ENCODE measurements around the gene NEDD8. TPM values are rescaled to one million over a fixed set of nuclear protein-coding genes. Genes with fewer than 3 reads are reported as not detected.
"Not testable (repeated sequence)": the region's sequence is repeated elsewhere in the genome, so short reads cannot be mapped to it uniquely, and the experiment has no call there.

Gene NEDD8
- total and polyA plus RNA-seq, 4 experiments from 2014 or later: 116 to 425 (median 239) TPM

- Mint-ChIP-seq H3K9me3 (no peaks in the 10 kb centered on the region), H3K36me3 (peaks cover 5 to 31% of the 10 kb centered on the region in 2 donors), H3K4me3 (no peak overlapping the region), H3K27me3 (no peaks in the 10 kb centered on the region), H3K4me1 (peaks cover 29 to 65% (median 38%) of the 10 kb centered on the region in 4 donors), H3K27ac (peak overlapping the region in 3 of 7 donors; percentile 19 to 60 (median 57))
- H3K27me3 ChIP-seq (ENCODE audit: insufficient read depth, low read length): no peaks in the 10 kb centered on the region
- peaks cover 8% of the 10 kb centered on the region for H3K36me3 ChIP-seq (ENCODE audit: insufficient read depth, low read length)
- no peaks in the 10 kb centered on the region for H3K9me3 ChIP-seq (ENCODE audit: control insufficient read depth in 1 of 2, low read length in 2 of 2)
- peaks cover 36% of the 10 kb centered on the region for H3K4me1 ChIP-seq (ENCODE audit: insufficient read depth, low read length)
- DNase-seq: no peak
- intact Hi-C loops (cut with micrococcal nuclease): no loop called here
- no peak overlapping the region for H3K4me3 ChIP-seq (ENCODE audit: low read length in 2 of 2)
- CTCF ChIA-PET (ENCODE audit: partially characterized antibody): interaction anchor here (0.9 to 2.7 kb wide), 7 partner anchors 9 to 104 kb away, joined by 3 to 16 read pairs (median 9); partner anchors contain the start of genes CIDEB, MDP1 and TINF2
- no peak overlapping the region for H3K27ac ChIP-seq (ENCODE audit: low read depth, low read length)
- POLR2A ChIA-PET (ENCODE audit: partially characterized antibody): interaction anchor here (0.6 to 2.4 kb wide), 2 partner anchors 10 to 15 kb away, joined by 3 to 6 read pairs; partner anchors contain the start of gene CHMP4A
Observed at GRCh38 chr14:24228902-24229301, 3.3 kb downstream of the NEDD8 start.

- Histone ChIP-seq H3K4me3 (ENCODE audit: low read length in 2 of 2) (no peak overlapping the region), H3K4me1 (ENCODE audit: insufficient read depth, low read length) (peaks cover 19% of the 10 kb centered on the region), H3K36me3 (ENCODE audit: insufficient read depth, low read length) (peaks cover 8% of the 10 kb centered on the region), H3K27me3 (ENCODE audit: insufficient read depth, low read length) (no peaks in the 10 kb centered on the region), H3K27ac (ENCODE audit: low read depth, low read length) (no peak overlapping the region), H3K9me3 (ENCODE audit: control insufficient read depth in 1 of 2, low read length in 2 of 2) (no peaks in the 10 kb centered on the region)
- Mint-ChIP-seq H3K36me3 (peaks cover 5 to 17% of the 10 kb centered on the region in 2 donors), H3K4me3 (peak overlapping the region in 1 of 8 donors; percentile 1), H3K27ac (peak overlapping the region in 2 of 7 donors; percentile 6 to 20), H3K4me1 (peaks cover 16 to 44% (median 21%) of the 10 kb centered on the region in 4 donors), H3K9me3 (no peaks in the 10 kb centered on the region), H3K27me3 (no peaks in the 10 kb centered on the region)
- CTCF ChIA-PET (ENCODE audit: partially characterized antibody): interaction anchor here (1.4 to 2.7 kb wide), 4 partner anchors 16 to 107 kb away, joined by 3 to 16 read pairs (median 9); partner anchors contain the start of genes CIDEB, IRF9 and TINF2
- POLR2A ChIA-PET (ENCODE audit: partially characterized antibody): interaction anchor here (1.5 kb wide), 1 partner anchor 11 kb away, joined by 6 read pairs; the partner anchor contains the start of gene MDP1
- intact Hi-C loops (cut with micrococcal nuclease): no loop called here
- no peak for DNase-seq
Observed at GRCh38 chr14:24226473-24226872, 5.7 kb downstream of the NEDD8 start.

GRCh38 chr14:24224618-24225071 is 7.5 kb downstream of the NEDD8 start:
- no peak overlapping the region for H3K4me3 ChIP-seq (ENCODE audit: low read length in 2 of 2)
- Mint-ChIP-seq H3K4me1 (peaks cover 13 to 37% (median 16%) of the 10 kb centered on the region in 4 donors), H3K9me3 (no peaks in the 10 kb centered on the region), H3K27me3 (no peaks in the 10 kb centered on the region), H3K4me3 (no peak overlapping the region), H3K36me3 (peaks cover 5 to 16% of the 10 kb centered on the region in 2 donors), H3K27ac (peak overlapping the region in 4 of 7 donors; percentile 5 to 32 (median 22))
- H3K4me1 ChIP-seq (ENCODE audit: insufficient read depth, low read length): peaks cover 10% of the 10 kb centered on the region
- CTCF ChIA-PET (ENCODE audit: partially characterized antibody): interaction anchor here (2.2 kb wide), 1 partner anchor 9 kb away, joined by 10 read pairs; the partner anchor contains the start of gene MDP1
- H3K27me3 ChIP-seq (ENCODE audit: insufficient read depth, low read length): no peaks in the 10 kb centered on the region
- intact Hi-C loops (cut with micrococcal nuclease): no loop called here
- POLR2A ChIA-PET (ENCODE audit: partially characterized antibody): interaction anchor here (1.9 to 2.1 kb wide), 2 partner anchors 9 to 17 kb away, joined by 7 to 8 read pairs; partner anchors contain the start of genes MDP1 and TINF2
- no peak for DNase-seq
- peaks cover 8% of the 10 kb centered on the region for H3K36me3 ChIP-seq (ENCODE audit: insufficient read depth, low read length)
- no peaks in the 10 kb centered on the region for H3K9me3 ChIP-seq (ENCODE audit: control insufficient read depth in 1 of 2, low read length in 2 of 2)
- no peak overlapping the region for H3K27ac ChIP-seq (ENCODE audit: low read depth, low read length)

GRCh38 chr14:24222987-24223386 is 9.2 kb downstream of the NEDD8 start:
- H3K4me3 ChIP-seq (ENCODE audit: low read length in 2 of 2); intact Hi-C loops (cut with micrococcal nuclease); H3K4me1 ChIP-seq (ENCODE audit: insufficient read depth, low read length); H3K4me3 Mint-ChIP-seq; H3K9me3 ChIP-seq (ENCODE audit: control insufficient read depth in 1 of 2, low read length in 2 of 2); DNase-seq; H3K27me3 ChIP-seq (ENCODE audit: insufficient read depth, low read length); H3K27ac ChIP-seq (ENCODE audit: low read depth, low read length); H3K9me3 Mint-ChIP-seq; H3K36me3 ChIP-seq (ENCODE audit: insufficient read depth, low read length); CTCF ChIA-PET (ENCODE audit: partially characterized antibody); H3K27ac Mint-ChIP-seq; H3K27me3 Mint-ChIP-seq: not testable (repeated sequence)
- Mint-ChIP-seq H3K4me1 (peaks cover 13 to 29% (median 19%) of the 10 kb centered on the region in 4 donors), H3K36me3 (peaks cover 9 to 16% of the 10 kb centered on the region in 2 donors)
- POLR2A ChIA-PET (ENCODE audit: partially characterized antibody): interaction anchor here (0.9 to 1.2 kb wide), 2 partner anchors 9 to 10 kb away, joined by 3 to 4 read pairs; partner anchors contain the start of genes CHMP4A and GMPR2

- Mint-ChIP-seq H3K36me3 (peaks cover 4 to 23% of the 10 kb centered on the region in 2 donors), H3K27me3 (no peaks in the 10 kb centered on the region), H3K27ac (peak overlapping the region in 3 of 7 donors; percentile 24 to 57 (median 37)), H3K9me3 (peaks cover 0 to 2% (median 0%) of the 10 kb centered on the region in 8 donors), H3K4me1 (peaks cover 13 to 25% (median 19%) of the 10 kb centered on the region in 4 donors), H3K4me3 (no peak overlapping the region)
- H3K27me3 ChIP-seq (ENCODE audit: insufficient read depth, low read length): no peaks in the 10 kb centered on the region
- H3K4me3 ChIP-seq (ENCODE audit: low read length in 2 of 2): no peak overlapping the region
- ChIA-PET CTCF (ENCODE audit: partially characterized antibody) (interaction anchor here (1.0 to 2.3 kb wide), 9 partner anchors 9 to 217 kb away, joined by 3 to 9 read pairs (median 4); partner anchors contain the start of genes PSME2 and TINF2), POLR2A (ENCODE audit: partially characterized antibody) (interaction anchor here (0.9 to 2.2 kb wide), 6 partner anchors 11 to 52 kb away, joined by 3 to 8 read pairs (median 6); partner anchors contain the start of genes GMPR2, RABGGTA, TINF2 and TM9SF1)
- H3K36me3 ChIP-seq (ENCODE audit: insufficient read depth, low read length): no peaks in the 10 kb centered on the region
- DNase-seq: no peak
- no peak overlapping the region for H3K27ac ChIP-seq (ENCODE audit: low read depth, low read length)
- no peaks in the 10 kb centered on the region for H3K9me3 ChIP-seq (ENCODE audit: control insufficient read depth in 1 of 2, low read length in 2 of 2)
- intact Hi-C loops (cut with micrococcal nuclease): no loop called here
- H3K4me1 ChIP-seq (ENCODE audit: insufficient read depth, low read length): peaks cover 16% of the 10 kb centered on the region
Observed at GRCh38 chr14:24219521-24219920, 12.6 kb downstream of the NEDD8 start.

GRCh38 chr14:24219080-24219479 is 13.1 kb downstream of the NEDD8 start:
- Mint-ChIP-seq H3K36me3 (peaks cover 4 to 21% of the 10 kb centered on the region in 2 donors), H3K9me3 (peaks cover 0 to 2% (median 0%) of the 10 kb centered on the region in 8 donors), H3K4me3 (no peak overlapping the region), H3K27me3 (no peaks in the 10 kb centered on the region), H3K4me1 (peaks cover 15 to 27% (median 21%) of the 10 kb centered on the region in 4 donors), H3K27ac (no peak overlapping the region)
- intact Hi-C loops (cut with micrococcal nuclease): no loop called here
- Histone ChIP-seq H3K27me3 (ENCODE audit: insufficient read depth, low read length) (no peaks in the 10 kb centered on the region), H3K4me1 (ENCODE audit: insufficient read depth, low read length) (peaks cover 20% of the 10 kb centered on the region), H3K4me3 (ENCODE audit: low read length in 2 of 2) (no peak overlapping the region), H3K27ac (ENCODE audit: low read depth, low read length) (no peak overlapping the region), H3K9me3 (ENCODE audit: control insufficient read depth in 1 of 2, low read length in 2 of 2) (no peaks in the 10 kb centered on the region), H3K36me3 (ENCODE audit: insufficient read depth, low read length) (no peaks in the 10 kb centered on the region)
- ChIA-PET POLR2A (ENCODE audit: partially characterized antibody) (interaction anchor here (1.4 to 2.2 kb wide), 3 partner anchors 14 to 24 kb away, joined by 5 to 6 read pairs (median 6); partner anchors contain the start of genes GMPR2, TINF2 and TM9SF1), CTCF (ENCODE audit: partially characterized antibody) (interaction anchor here (1.0 to 2.3 kb wide), 7 partner anchors 10 to 218 kb away, joined by 3 to 9 read pairs (median 4); partner anchors contain the start of genes PSME2 and TINF2)
- DNase-seq: no peak

- not testable (repeated sequence) for H3K9me3 ChIP-seq (ENCODE audit: control insufficient read depth in 1 of 2, low read length in 2 of 2); H3K4me3 ChIP-seq (ENCODE audit: low read length in 2 of 2); H3K27me3 Mint-ChIP-seq; H3K36me3 ChIP-seq (ENCODE audit: insufficient read depth, low read length); H3K27me3 ChIP-seq (ENCODE audit: insufficient read depth, low read length); DNase-seq; H3K4me3 Mint-ChIP-seq; H3K9me3 Mint-ChIP-seq
- Mint-ChIP-seq H3K36me3 (peaks cover 4 to 27% of the 10 kb centered on the region in 2 donors), H3K27ac (peak overlapping the region in 5 of 7 donors; percentile 52 to 100 (median 95)), H3K4me1 (peaks cover 25 to 49% (median 37%) of the 10 kb centered on the region in 4 donors)
- H3K4me1 ChIP-seq (ENCODE audit: insufficient read depth, low read length): peaks cover 33% of the 10 kb centered on the region
- ChIA-PET CTCF (ENCODE audit: partially characterized antibody) (interaction anchor here (1.3 to 4.9 kb wide), 6 partner anchors 8 to 92 kb away, joined by 5 to 68 read pairs (median 14); partner anchors contain the start of genes CIDEB, IPO4, TINF2 and TM9SF1), POLR2A (ENCODE audit: partially characterized antibody) (interaction anchor here (0.6 to 6.6 kb wide), 13 partner anchors 8 to 108 kb away, joined by 3 to 171 read pairs (median 21); partner anchors contain the start of genes DHRS1, GMPR2, IPO4 and NEDD8)
- intact Hi-C loops (cut with micrococcal nuclease): loop anchor here (1.0 kb wide), 6 partner anchors 15 to 225 kb away; partner anchors contain the start of genes GMPR2, NEDD8, RABGGTA and SDR39U1
- peak overlapping the region; percentile 100 for H3K27ac ChIP-seq (ENCODE audit: low read depth, low read length)
Observed at GRCh38 chr14:24216876-24217275, 15.3 kb downstream of the NEDD8 start.
